KOPT-K1 (cell line): ENCODE measurements around the gene CD47.
A peak's percentile ranks its signal among the peaks of the same experiment; 100 is the strongest.

ENCODE experiments used
- H3K27ac ChIP-seq: fragments of 200-600 bp; sonication (generic); 2 replicates; pipeline ENCODE4 v1.5.1; 2016; ENCODE audit warnings: antibody characterized with exemption, mild to moderate bottlenecking, low read depth, low read length; ENCODE audit not compliant: poor library complexity, severe bottlenecking
- H3K36me3 ChIP-seq: fragments of 200-600 bp; sonication (generic); 2 replicates; pipeline ENCODE4 v1.5.1; 2017; ENCODE audit warnings: antibody characterized with exemption, mild to moderate bottlenecking, low read length, moderate library complexity; ENCODE audit not compliant: insufficient read depth
- H3K9me3 ChIP-seq: fragments of 200-600 bp; sonication (generic); 2 replicates; pipeline ENCODE4 v1.5.1; 2017; ENCODE audit warnings: antibody characterized with exemption, low read length, mild to moderate bottlenecking; ENCODE audit not compliant: insufficient read depth, poor library complexity, severe bottlenecking

The CD47 gene

DNA sequence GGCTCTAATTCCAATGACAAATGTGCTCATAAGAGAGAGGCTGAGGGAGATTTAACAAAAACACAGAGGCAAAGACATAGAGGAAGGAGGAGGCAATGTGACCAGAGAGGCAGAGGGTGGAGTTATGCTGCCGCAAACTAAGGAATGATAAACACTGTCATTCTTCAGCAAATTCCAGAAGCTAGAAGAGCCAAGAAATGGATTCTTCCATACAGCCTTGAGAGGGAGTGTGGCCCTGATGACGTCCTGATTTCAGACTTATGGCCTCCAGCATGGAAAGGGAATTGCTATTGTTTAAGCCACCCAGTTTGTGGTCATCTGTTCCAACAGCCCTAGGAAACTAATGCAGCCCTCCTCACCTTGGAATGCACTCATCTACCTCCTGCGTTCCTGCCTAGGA, 30.5 kb downstream of the CD47 start:
- Histone ChIP-seq H3K9me3 (no peaks in the 10 kb centered on the region), H3K36me3 (peaks cover 99% of the 10 kb centered on the region), H3K27ac (no peak overlapping the region)

DNA sequence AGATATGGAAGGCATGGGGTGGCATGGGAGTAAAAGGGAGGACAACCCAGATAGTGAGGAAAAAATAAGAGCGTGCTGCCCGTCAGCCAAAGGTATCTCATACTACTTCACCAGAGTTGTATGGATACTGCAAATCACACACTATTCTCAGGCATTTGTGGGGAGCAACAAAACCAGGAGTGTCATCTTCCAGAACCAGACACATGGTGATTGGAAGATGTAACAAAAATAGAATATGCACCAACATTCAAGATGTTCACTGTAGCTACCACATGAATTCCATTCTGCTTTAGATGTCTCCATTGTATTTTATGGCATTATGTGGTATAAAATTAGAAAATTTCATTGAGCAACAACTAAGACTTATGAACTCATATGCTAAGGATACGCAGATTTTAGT, 34.9 kb downstream of the CD47 start:
- H3K9me3 ChIP-seq, result no peaks in the 10 kb centered on the region
- H3K36me3 ChIP-seq, result peaks cover 100% of the 10 kb centered on the region
- H3K27ac ChIP-seq, result no peak overlapping the region

DNA sequence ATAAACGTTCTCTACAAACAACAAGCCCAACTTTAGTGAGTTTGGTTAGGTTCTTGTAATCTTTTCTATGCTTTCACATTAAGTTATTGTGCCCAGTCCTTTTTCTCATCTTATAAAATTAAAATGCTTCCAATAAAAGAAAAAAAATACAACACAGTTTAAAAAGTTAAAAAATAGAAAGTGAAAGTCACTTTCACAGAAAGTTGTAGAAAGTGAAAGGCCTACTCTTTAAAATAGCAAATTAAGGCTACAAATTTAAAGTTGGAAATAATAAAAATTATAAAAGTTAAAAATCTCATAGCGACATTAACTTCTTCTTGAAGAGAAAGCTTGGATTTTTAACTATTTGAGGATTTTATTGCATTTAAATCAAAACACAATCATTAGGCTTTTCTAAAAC, 35.9 kb downstream of the CD47 start:
- peaks cover 100% of the 10 kb centered on the region for H3K36me3 ChIP-seq
- H3K9me3 ChIP-seq, result no peaks in the 10 kb centered on the region
- no peak overlapping the region for H3K27ac ChIP-seq

DNA sequence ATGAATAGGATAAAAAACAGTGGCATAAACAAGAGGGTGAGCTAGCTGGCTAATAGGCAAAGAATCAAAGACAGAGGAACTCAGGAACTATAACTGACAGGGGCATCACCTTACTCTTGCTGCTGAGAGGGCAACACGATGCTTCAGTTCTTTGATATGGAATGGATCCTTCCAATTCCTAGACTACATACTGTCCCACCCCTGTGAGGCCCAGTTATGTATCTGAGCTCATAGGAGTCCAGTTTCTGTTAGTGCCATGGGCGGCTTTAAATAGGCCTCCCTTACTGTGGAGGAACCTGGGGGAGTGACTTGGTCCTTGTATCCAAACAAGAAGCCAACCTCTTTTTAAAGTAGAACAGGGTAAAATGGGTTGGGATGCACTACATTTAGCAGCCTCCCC, 37.3 kb downstream of the CD47 start:
- Histone ChIP-seq H3K9me3 (no peaks in the 10 kb centered on the region), H3K36me3 (peaks cover 100% of the 10 kb centered on the region), H3K27ac (no peak overlapping the region)

DNA sequence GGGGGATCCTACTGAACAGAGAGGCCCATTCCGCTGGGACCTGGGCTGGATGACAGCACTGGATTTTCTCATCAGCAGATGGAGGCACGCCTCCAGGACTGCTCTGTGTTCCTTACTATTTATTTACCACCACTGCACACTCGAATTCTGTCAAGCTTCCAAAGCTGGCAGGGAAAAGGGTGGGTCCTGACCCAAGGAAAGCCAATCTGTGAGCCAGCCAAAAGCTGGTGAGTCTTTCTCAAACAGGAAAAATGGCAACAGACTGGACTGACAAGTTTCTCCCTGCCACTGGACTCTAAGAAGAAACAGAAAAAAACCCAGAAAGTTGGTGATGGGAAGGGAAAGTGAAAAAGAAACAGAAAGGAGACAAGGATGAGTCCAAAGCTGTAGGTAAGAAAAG, 37.8 kb downstream of the CD47 start:
- Histone ChIP-seq H3K27ac (no peak overlapping the region), H3K36me3 (peaks cover 100% of the 10 kb centered on the region)

DNA sequence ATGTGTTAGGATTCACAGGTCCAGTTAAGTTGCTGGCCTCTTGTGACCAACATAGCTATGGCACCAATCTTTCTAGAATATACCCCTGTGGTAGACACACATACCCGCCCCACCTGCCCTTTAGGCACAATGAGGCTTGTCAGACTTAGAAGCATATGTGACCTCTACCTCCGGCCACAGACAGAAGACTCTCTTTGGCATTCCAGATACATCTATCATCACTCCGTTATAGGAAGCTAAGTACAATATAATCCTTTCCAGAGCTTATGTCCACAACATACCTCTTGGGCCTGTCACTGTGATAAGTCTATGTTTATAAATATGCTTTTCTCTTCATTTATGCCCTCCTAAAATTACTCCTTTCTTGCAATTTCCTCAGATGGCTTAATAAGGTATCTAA, 39.8 kb downstream of the CD47 start:
- peaks cover 100% of the 10 kb centered on the region for H3K36me3 ChIP-seq
- no peak overlapping the region for H3K27ac ChIP-seq
- no peaks in the 10 kb centered on the region for H3K9me3 ChIP-seq

More for the DNA sequence above, 37.8 kb downstream of the CD47 start:
- H3K9me3 ChIP-seq, result no peaks in the 10 kb centered on the region

DNA sequence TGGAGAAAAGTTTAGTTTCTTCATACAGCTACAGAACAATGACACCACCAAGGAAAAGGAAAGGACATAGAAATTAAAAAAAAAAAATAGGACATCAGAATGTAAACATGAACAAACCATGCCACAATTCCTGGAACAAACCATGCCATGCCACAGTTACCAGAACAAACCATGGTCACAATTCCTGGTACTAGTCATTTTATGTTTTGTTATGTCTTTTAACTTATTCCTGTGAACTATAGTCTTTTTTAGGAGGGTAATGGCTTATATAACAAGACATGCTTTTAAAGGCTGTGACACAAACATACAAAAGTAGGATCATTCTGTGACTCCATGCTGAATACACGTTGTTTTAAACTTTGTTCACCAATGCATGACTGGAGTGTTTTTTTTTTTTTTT, 42.8 kb downstream of the CD47 start:
- Histone ChIP-seq H3K36me3 (peaks cover 98% of the 10 kb centered on the region), H3K9me3 (no peaks in the 10 kb centered on the region), H3K27ac (no peak overlapping the region)

DNA sequence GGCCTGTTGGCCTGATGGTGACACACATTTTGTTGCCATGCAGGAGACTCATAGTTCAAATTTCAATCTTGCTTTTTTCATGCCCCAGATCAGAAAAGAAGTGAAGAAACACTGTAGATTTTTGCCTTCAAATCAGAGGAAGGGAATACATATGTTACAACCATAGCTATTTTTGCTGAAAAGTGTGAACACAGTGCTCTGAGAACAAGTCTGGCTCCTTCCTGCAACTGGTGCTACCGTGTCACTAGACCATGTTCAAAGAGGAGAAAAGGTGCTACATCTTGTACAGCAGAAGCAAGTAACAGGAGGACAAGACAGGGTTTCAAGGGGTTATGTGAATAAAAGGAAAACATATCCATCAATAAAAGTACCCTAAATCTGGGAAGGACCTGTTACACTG, 44.6 kb downstream of the CD47 start:
- no peak overlapping the region for H3K27ac ChIP-seq
- no peaks in the 10 kb centered on the region for H3K9me3 ChIP-seq
- H3K36me3 ChIP-seq, result peaks cover 97% of the 10 kb centered on the region

DNA sequence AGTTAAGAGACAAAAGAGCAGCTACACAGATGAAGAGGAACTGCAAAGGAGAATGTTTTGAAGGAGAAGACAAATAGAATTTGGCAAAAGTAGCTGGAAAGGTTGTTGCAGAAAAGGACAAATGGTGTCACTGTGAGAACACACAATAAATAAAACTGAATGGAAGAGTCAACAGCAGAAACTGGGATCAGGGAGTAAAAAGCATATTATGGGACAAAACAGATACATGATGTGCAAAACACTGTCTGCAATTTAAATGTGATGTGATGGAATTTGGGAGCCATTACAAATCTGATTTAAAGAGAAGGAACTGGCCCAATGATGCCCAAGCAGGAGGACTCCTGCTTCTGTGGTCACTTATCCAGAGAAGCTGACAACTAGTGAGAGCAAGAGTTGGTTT, 46.1 kb downstream of the CD47 start:
- H3K9me3 ChIP-seq, result no peaks in the 10 kb centered on the region
- peaks cover 94% of the 10 kb centered on the region for H3K36me3 ChIP-seq
- H3K27ac ChIP-seq, result no peak overlapping the region

DNA sequence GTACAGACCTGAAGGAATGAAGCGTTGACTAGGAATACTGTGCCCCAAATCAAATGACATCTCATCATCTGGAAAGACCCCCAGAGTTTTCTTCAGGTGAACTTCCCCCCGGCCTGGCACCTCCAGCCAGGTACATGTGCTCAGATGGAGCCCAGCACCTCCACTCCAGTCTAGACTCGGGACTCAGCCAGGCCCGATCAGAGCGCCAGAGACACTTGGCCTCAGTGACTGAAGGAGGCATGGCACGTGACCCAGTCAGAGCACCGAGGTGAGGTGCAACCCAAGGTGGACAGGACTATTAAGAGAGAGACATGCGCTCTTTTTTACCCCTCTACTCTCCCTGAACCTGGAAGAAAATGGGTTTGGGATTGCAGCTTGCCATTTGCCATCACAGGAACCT, 48.5 kb downstream of the CD47 start:
- no peak overlapping the region for H3K27ac ChIP-seq
- peaks cover 92% of the 10 kb centered on the region for H3K36me3 ChIP-seq
- H3K9me3 ChIP-seq, result no peaks in the 10 kb centered on the region

DNA sequence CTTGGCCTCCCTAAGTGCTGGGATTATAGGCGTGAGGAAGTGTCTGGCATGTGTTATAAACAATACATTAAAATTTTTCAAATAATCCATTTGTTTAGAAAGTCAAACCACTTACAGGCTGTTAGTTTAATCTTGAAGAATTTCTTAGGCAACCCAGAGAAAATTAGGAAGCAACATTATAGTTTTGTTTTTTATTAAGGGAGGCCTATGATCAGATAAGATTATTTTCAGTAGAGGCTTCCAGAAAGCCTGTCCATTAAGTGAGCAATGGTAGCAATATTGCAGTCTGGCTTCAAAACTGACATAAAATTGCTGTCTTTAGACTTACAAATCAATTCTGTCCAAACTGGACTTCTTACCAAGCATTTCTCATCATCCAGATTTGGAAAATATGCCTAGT, 49.6 kb downstream of the CD47 start:
- Histone ChIP-seq H3K36me3 (peaks cover 82% of the 10 kb centered on the region), H3K27ac (no peak overlapping the region), H3K9me3 (no peaks in the 10 kb centered on the region)

DNA sequence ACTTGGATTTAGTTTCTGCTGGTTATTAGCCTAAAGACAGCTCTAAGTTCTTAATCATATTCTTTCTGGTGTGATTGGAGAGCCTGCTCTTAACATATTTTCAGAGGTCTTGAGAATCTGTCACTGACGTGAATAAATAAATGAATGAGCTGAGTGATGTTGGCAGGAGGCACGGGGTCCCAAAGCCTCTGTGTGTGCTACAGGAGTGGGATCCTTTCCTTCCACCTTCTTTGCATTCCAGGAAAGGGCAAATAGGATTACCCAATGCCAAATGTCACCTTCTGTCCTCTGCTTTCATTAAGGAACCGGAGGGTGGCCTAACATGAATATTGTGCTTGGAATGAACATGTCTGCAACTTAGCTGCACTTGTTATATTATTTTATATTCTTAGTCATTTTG, 53.1 kb downstream of the CD47 start:
- Histone ChIP-seq H3K27ac (no peak overlapping the region), H3K9me3 (no peaks in the 10 kb centered on the region), H3K36me3 (peaks cover 68% of the 10 kb centered on the region)

DNA sequence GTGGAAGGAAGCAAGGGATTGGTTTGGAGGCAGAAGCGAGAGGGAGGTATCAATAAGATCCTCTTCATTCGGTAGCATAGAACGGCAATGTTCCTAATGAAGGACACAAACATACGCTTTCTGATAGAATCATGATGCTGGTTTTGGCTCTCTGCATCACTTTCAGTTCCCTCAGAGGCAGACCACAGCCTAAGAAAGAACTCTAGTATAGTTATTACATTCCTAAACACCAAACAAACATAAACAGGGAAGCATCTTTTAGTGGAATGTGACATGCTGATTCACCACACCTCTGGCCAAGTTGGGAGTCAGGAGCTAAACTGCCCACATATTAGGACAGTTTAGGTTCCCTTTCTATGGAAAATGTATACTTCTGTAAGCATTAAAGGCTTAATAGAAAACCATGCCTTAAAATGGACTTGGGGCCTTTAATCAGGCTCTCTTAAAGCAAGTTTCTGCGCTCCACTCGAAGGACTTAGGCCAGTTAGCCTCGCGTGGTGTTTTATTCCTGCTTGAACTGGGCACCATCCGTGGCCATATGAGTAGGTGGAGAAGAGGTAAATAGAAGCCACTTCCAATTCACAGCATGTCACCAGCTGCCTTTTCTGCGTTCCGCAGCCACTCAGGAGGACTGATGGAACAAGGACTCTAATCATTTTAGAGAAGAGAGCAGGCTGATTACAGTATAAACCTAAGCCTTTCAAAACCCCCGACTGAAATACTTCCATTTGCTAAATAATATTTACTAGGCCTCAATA, 53.7 kb downstream of the CD47 start:
- Histone ChIP-seq H3K9me3 (no peaks in the 10 kb centered on the region), H3K27ac (no peak overlapping the region), H3K36me3 (peaks cover 66% of the 10 kb centered on the region)

DNA sequence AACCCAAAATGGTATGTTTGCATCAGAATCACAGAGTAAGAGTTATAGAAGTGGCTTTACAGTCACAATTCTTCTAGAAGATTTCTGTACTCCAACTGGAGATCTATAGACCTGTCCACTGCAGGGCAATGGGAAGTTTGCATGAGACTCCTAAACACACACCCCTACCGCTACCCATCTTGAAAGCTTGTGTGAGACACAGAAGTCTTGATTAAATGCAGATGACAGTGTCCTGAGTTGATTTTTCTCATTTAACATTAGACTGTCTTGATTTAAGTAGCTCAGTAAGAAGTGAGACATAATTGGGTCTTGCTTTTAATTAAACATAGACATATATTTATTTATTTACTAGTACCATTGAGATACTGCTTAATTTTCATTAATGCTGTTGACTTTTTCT, 54.4 kb downstream of the CD47 start:
- H3K36me3 ChIP-seq, result peaks cover 64% of the 10 kb centered on the region
- H3K9me3 ChIP-seq, result no peaks in the 10 kb centered on the region
- H3K27ac ChIP-seq, result peak overlapping the region; percentile 32

DNA sequence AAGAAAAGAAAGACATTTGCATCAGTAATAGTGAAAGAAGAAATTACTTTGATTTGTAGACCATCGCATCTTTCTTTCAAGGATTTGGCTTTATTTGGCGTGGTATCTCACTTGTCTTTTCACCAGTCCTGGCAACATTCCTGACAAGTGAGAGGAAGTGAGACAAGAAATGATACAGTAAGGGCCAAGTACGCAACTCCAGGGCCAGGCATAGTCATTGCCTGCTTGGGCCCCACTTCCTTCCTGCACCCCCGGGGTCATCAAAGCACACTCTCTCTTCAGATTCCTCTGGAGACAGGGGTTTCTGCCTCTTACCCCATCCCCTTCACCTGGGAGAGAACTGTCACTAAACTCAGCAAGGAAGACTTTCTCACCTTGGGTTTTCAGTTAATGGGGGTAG, 55.1 kb downstream of the CD47 start:
- H3K9me3 ChIP-seq, result no peaks in the 10 kb centered on the region
- peaks cover 62% of the 10 kb centered on the region for H3K36me3 ChIP-seq
- peak overlapping the region; percentile 32 for H3K27ac ChIP-seq

DNA sequence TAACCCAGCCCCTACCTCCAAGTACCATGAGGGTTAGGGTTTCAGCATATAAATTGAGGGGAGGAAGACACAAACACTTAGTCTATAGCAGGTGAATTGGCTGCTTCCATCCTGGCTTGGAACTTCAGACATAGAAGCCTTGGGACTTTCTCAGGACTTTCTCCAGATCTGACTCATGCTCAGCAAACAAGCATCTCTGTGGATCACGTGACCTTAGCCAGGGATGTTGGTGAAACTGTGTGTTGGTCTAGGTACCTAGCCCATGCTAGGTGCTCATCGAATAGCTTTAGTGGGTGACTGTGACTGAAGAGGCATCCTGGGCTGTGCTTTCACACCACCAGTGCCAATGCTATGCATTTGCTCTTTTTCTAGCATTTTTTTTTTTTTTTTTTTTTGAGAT, 58.9 kb downstream of the CD47 start:
- Histone ChIP-seq H3K36me3 (peaks cover 36% of the 10 kb centered on the region), H3K27ac (no peak overlapping the region), H3K9me3 (no peaks in the 10 kb centered on the region)
